Keratinocyte (primary cell): ENCODE results near the gene UMODL1. TPM values are rescaled to one million over a fixed set of nuclear protein-coding genes. Genes with fewer than 3 reads are reported as not detected.
A peak's percentile ranks its signal among the peaks of the same experiment; 100 is the strongest.

ENCODE experiments used
- DNase-seq: peaks from one replicate; pipeline ENCODE4 v3.0.0-alpha.2; 2011; ENCODE audit warnings: low read depth, missing footprints, low spot score
- FAIRE-seq: peaks from 2 replicates; lab custom pipeline; 2011; peaks lifted over from hg19 to GRCh38; lab: Jason Lieb, UNC
- H2AFZ ChIP-seq: 2 replicates; pipeline ENCODE4 v1.6.0; 2012; ENCODE audit warnings: low read length, control low read depth, inconsistent platforms; ENCODE audit not compliant: control insufficient read depth
- H3K27ac ChIP-seq: 2 replicates; pipeline ENCODE4 v1.5.1; 2011; ENCODE audit warnings: low read length; ENCODE audit not compliant: control insufficient read depth, insufficient read depth
- H3K27me3 ChIP-seq: 3 replicates; pipeline ENCODE4 v1.6.0; 2011; ENCODE audit warnings: low read length; ENCODE audit not compliant: control insufficient read depth, insufficient read depth; ENCODE audit errors: extremely low read depth
- H3K36me3 ChIP-seq, 2 experiments: 2 replicates in 1 of 2; 3 replicates in 1 of 2; pipeline ENCODE4 v1.5.1; 2011; ENCODE audit warnings: low read length in 2 of 2, mild to moderate bottlenecking in 1 of 2; ENCODE audit not compliant: control insufficient read depth in 2 of 2, insufficient read depth in 2 of 2; ENCODE audit errors: extremely low read depth in 1 of 2
- H3K4me1 ChIP-seq: 3 replicates; pipeline ENCODE4 v1.5.1; 2011; ENCODE audit warnings: low read length; ENCODE audit not compliant: control insufficient read depth, insufficient read depth; ENCODE audit errors: extremely low read depth
- H3K4me2 ChIP-seq: 3 replicates; pipeline ENCODE4 v1.6.0; 2011; ENCODE audit warnings: low read depth, low read length; ENCODE audit not compliant: control insufficient read depth, insufficient read depth; ENCODE audit errors: extremely low read depth
- H3K4me3 ChIP-seq, 3 experiments: fragments of 200-600 bp in 1 of 3; sonication (generic) in 1 of 3; 2 replicates in 2 of 3; 3 replicates in 1 of 3; pipeline ENCODE4 v1.5.1; 2011 to 2016; ENCODE audit warnings: low read length in 3 of 3, mild to moderate bottlenecking in 3 of 3, control low read depth in 2 of 3, inconsistent platforms in 1 of 3, low read depth in 1 of 3, mixed read lengths in 1 of 3, mixed run types in 1 of 3, moderate library complexity in 1 of 3; ENCODE audit not compliant: control insufficient read depth in 2 of 3, insufficient read depth in 2 of 3; ENCODE audit errors: extremely low read depth in 1 of 3
- H3K79me2 ChIP-seq: 2 replicates; pipeline ENCODE4 v1.6.0; 2012; ENCODE audit warnings: low read length; ENCODE audit not compliant: control insufficient read depth, insufficient read depth
- H3K9ac ChIP-seq: 3 replicates; pipeline ENCODE4 v1.6.0; 2011; ENCODE audit warnings: low read length; ENCODE audit not compliant: control insufficient read depth, insufficient read depth; ENCODE audit errors: extremely low read depth
- H3K9me1 ChIP-seq: 3 replicates; pipeline ENCODE4 v1.6.0; 2011; ENCODE audit warnings: low read length; ENCODE audit not compliant: control insufficient read depth, insufficient read depth; ENCODE audit errors: extremely low read depth
- H3K9me3 ChIP-seq: 2 replicates; pipeline ENCODE4 v1.5.1; 2012; ENCODE audit warnings: low read depth, low read length; ENCODE audit not compliant: control insufficient read depth
- H4K20me1 ChIP-seq: 3 replicates; pipeline ENCODE4 v1.6.0; 2011; ENCODE audit warnings: low read length; ENCODE audit not compliant: control insufficient read depth, insufficient read depth; ENCODE audit errors: extremely low read depth
- CTCF ChIP-seq, 3 experiments: IDR thresholded peaks in 1 of 3; conservative IDR thresholded peaks in 1 of 3; optimal IDR thresholded peaks in 1 of 3; 2 replicates in 2 of 3; 3 replicates in 1 of 3; pipeline versions ENCODE3 to v1.5.1; 2011; ENCODE audit warnings: low read length in 3 of 3, mild to moderate bottlenecking in 3 of 3, moderate library complexity in 2 of 3, control low read depth in 1 of 3, inconsistent platforms in 1 of 3; ENCODE audit not compliant: insufficient read depth in 2 of 3; ENCODE audit errors: extremely low read depth in 1 of 3
- EZH2 ChIP-seq: IDR thresholded peaks from one replicate; pipeline ENCODE4 v1.6.1; 2012; ENCODE audit warnings: inconsistent platforms, mild to moderate bottlenecking, low read length, moderate library complexity
- dilution Hi-C: fragments of 300-500 bp; cut with MboI; formaldehyde crosslinking; loops from one replicate; pipeline ENCODE4 v1.7.0; 2020; ENCODE audit warnings: low sequenced_read_pairs; ENCODE audit not compliant: extremely low pct_ligation_motif_present
- polyA plus RNA-seq, 5 experiments: library from polyadenylated mRNA; depleted of rRNA in 3 of 5; stranded (reverse) in 3 of 5; stranded (forward) in 1 of 5; unstranded in 1 of 5; fragments of >200 nt; gene quantifications; 1 replicate in 1 of 5; 2 replicates in 3 of 5; 3 replicates in 1 of 5; pipeline versions ENCODE4 v1.2.1 to v1.2.3, GENCODE V29; 2011 to 2012; ENCODE audit warnings: missing spikeins in 2 of 5, low read depth in 1 of 5, low replicate concordance in 1 of 5

The UMODL1 gene
- polyA plus RNA-seq, 1 donor (not counting 4 experiments of a cell fraction or from before 2014, with no cell fraction given): 0.03 TPM

- H3K27me3 ChIP-seq: peaks cover 14% of the 10 kb centered on the region
- no peak overlapping the region for H3K4me3 ChIP-seq
- peaks cover 8% of the 10 kb centered on the region for H3K4me1 ChIP-seq
- H3K4me2 ChIP-seq: no peak overlapping the region
- no peaks in the 10 kb centered on the region for H3K9me3 ChIP-seq
- no peak overlapping the region for H3K27ac ChIP-seq
- DNase-seq (no peak), FAIRE-seq (peak; percentile 29)
- H3K36me3 ChIP-seq: no peaks in the 10 kb centered on the region
- dilution Hi-C loops: no loop called here
- no peaks in the 10 kb centered on the region for H3K79me2 ChIP-seq
- H4K20me1 ChIP-seq: no peaks in the 10 kb centered on the region
- no peak overlapping the region for H2AFZ ChIP-seq
- no peaks in the 10 kb centered on the region for H3K9me1 ChIP-seq
- no peak overlapping the region for H3K9ac ChIP-seq
- TF ChIP-seq EZH2: no peak
- TF ChIP-seq CTCF (optimal IDR thresholded peaks at IDR 0.05 in 1 of 3, IDR thresholded peaks at IDR 0.05 in 1 of 3, conservative IDR thresholded peaks at IDR 0.05 in 1 of 3; ENCODE audit: extremely low read depth in 1 of 3, insufficient read depth in 2 of 3, low read length in 3 of 3): no peak
These were observed 31.4 kb downstream of the UMODL1 start for GRCh38 chr21:42102526-42102925.

GRCh38 chr21:42102991-42103390 lies 31.9 kb downstream of the UMODL1 start:
- peaks cover 5% of the 10 kb centered on the region for H3K4me1 ChIP-seq
- TF ChIP-seq EZH2 (no peak), CTCF (optimal IDR thresholded peaks at IDR 0.05 in 1 of 3, IDR thresholded peaks at IDR 0.05 in 1 of 3, conservative IDR thresholded peaks at IDR 0.05 in 1 of 3; ENCODE audit: extremely low read depth in 1 of 3, insufficient read depth in 2 of 3, low read length in 3 of 3) (no peak)

More at GRCh38 chr21:42102991-42103390, 31.9 kb downstream of the UMODL1 start:
- Histone ChIP-seq H3K79me2 (no peaks in the 10 kb centered on the region), H3K9me3 (no peaks in the 10 kb centered on the region), H3K4me2 (no peak overlapping the region), H3K36me3 (no peaks in the 10 kb centered on the region), H4K20me1 (no peaks in the 10 kb centered on the region), H3K27ac (no peak overlapping the region), H2AFZ (no peak overlapping the region), H3K9me1 (no peaks in the 10 kb centered on the region), H3K9ac (no peak overlapping the region), H3K27me3 (peaks cover 14% of the 10 kb centered on the region), H3K4me3 (no peak overlapping the region)
- FAIRE-seq (no peak), DNase-seq (no peak)
- dilution Hi-C loops: no loop called here
